Fibroblast of pulmonary artery (primary cell): ENCODE data around the gene POPDC2.

Experiments
- DNase-seq: peaks from one replicate; pipeline ENCODE4 v3.0.0-alpha.2; 2010; ENCODE audit warnings: low read depth
- H3K4me3 ChIP-seq: replicated peaks from 2 replicates; pipeline ENCODE4 v1.5.1; 2011; ENCODE audit warnings: low read depth, mild to moderate bottlenecking, control low read depth, low read length, moderate library complexity
- TF ChIP-seq, protein P1 (sequence below): IDR thresholded peaks from 2 replicates; pipeline ENCODE4 v1.5.1; 2011; ENCODE audit warnings: mild to moderate bottlenecking, control low read depth, low read length, inconsistent platforms; ENCODE audit errors: missing control alignments

Gene POPDC2

DNA sequence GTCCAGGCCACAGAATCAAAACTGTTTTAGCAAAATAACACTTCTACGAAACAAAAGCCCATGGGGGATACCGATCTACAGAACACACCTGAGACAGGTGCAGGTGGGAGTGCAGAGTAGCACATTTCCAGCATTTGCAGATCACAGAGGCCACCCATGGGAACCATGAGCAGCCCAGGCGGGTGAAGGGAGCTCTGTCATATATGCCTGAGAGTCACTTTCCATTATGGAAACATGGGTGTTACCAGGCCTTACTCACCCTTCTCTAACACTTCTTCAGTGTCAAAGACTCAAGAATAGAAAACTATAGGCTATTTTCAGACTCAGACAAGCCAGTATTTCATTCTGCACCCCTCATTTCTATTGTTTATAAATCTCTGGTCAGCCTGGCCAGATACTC lies 59.2 kb downstream of the POPDC2 start:
- TF ChIP-seq, protein P1, sequence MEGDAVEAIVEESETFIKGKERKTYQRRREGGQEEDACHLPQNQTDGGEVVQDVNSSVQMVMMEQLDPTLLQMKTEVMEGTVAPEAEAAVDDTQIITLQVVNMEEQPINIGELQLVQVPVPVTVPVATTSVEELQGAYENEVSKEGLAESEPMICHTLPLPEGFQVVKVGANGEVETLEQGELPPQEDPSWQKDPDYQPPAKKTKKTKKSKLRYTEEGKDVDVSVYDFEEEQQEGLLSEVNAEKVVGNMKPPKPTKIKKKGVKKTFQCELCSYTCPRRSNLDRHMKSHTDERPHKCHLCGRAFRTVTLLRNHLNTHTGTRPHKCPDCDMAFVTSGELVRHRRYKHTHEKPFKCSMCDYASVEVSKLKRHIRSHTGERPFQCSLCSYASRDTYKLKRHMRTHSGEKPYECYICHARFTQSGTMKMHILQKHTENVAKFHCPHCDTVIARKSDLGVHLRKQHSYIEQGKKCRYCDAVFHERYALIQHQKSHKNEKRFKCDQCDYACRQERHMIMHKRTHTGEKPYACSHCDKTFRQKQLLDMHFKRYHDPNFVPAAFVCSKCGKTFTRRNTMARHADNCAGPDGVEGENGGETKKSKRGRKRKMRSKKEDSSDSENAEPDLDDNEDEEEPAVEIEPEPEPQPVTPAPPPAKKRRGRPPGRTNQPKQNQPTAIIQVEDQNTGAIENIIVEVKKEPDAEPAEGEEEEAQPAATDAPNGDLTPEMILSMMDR, result no peak
- no peak overlapping the region for H3K4me3 ChIP-seq
- no peak for DNase-seq

DNA sequence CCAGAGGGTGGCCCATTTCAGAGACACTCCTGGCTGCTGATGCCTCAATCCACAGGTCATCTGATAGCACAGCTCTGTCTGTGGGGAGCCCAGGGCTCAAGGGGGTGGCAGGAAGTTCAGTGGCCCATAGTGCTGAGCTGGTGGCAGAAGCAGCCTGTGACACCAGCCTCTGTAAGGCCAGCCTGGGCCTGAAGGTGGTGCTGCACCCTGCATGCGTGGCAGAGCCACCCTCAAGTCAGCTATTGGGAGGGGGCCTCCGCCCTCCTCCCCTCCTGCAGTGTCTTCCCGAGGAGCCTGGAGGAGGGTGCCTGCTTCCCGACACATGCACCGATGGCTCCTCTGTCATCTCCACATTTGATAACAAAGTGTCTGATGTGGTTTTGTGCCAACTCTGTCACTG lies 59.7 kb downstream of the POPDC2 start:
- no peak overlapping the region for H3K4me3 ChIP-seq
- TF ChIP-seq, protein P1, result peak; percentile 21
- no peak for DNase-seq

DNA sequence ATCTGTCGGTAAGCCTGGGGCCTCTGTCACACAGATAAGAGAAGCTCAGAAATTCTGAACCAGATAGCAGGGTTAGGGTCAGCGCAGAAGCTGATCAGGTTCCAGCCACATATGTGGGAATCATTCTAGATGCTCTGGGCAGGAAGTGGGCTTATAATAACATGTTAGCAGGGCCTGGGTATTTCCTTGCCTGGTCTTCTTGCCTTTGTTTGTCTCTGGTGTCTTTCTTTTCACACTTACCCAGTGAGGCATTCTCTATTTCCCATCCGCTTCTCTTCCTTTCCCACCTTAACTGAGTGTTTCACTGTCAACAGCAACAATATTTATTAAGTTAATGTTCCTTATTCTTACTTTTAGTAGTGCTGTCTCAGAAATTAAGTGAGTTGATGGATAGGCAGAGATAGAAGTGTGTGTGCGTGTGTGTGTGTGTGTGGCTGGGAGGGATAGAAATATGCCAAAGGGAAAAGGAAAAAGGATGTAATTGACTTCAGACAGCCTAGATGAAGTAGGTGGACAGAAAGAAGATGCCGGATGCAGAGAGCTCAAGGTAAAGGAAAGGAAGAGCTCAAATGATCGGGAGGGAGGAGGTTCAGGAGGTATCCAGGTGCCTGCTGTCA lies 60.7 kb downstream of the POPDC2 start:
- TF ChIP-seq, protein P1, result no peak
- no peak overlapping the region for H3K4me3 ChIP-seq
- DNase-seq, result no peak

DNA sequence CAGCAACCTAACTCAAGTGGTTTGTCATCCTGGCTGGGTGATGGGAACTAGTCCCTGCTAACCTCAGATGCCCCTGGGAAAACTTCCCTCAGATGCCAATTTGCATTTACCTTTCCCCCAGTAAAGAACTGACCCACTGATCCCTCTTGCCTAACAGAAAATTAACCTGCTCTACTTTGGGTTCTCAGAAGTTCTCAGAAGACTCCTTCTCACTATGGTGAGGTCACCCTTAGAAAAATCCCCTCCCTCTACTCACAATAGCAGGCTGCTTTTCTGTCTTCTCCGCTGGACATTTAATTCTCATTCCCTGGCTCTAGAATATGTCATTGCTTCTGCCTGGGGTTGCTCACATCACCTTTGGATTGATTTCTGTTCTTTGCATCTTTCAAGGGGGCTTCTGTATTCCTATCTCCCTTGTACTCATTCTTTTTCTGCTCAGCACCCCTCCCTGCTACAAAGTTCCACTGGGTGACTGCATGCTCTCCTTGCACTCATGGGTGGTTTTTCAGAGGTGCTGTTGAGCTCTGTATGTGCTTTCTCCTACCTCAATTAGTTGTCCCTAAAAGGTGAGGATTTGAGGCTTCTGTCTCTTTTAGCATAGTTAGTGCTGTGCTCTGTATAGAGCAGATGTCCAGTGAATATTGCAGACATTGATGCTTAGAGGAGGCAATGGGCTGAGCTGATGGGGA lies 61.8 kb downstream of the POPDC2 start:
- H3K4me3 ChIP-seq, result no peak overlapping the region
- TF ChIP-seq, protein P1, result no peak
- no peak for DNase-seq

DNA sequence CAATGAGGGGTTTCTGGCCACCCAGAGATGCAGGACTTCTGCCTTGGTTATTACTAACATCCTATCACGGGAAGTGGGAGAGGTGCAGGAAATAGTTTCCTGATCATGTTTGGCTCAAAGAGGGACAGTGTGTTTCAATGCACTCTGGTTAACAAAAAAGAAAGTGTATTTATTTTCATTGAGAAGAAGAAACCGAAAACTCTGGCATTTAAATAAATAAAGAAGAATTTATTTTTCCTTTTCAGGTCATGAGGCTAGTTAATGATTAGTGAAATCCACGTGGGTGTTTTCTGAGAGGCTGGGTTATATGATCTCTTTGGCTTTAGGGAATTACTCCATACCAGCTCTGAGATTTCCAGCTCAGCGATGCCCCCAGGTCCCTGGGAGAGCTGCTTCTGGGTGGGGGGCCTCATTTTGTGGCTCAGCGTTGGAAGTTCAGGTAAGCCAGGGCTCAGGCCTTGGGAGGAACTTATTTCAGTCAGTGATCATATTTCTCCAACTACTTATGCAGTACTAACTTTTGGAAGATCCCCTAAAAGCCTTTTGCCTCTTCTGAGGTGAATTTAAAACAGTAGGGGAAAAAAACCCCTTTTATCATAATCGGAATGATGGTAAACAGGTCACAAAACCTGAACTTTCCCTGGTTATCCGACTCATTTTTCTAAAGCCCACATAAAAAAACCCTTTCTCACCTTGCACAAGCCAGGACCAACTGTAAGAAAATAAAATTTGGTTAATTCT lies 62.7 kb downstream of the POPDC2 start, which contains the start of gene PLA1A:
Gene PLA1A (plus strand): TSS at position 338 of the 741 bp plus-strand sequence. CDS start 29 bp downstream, at position 367.
- TF ChIP-seq, protein P1, result no peak
- no peak within 1 kb of the TSS for H3K4me3 ChIP-seq
- peak; percentile 36 for DNase-seq

DNA sequence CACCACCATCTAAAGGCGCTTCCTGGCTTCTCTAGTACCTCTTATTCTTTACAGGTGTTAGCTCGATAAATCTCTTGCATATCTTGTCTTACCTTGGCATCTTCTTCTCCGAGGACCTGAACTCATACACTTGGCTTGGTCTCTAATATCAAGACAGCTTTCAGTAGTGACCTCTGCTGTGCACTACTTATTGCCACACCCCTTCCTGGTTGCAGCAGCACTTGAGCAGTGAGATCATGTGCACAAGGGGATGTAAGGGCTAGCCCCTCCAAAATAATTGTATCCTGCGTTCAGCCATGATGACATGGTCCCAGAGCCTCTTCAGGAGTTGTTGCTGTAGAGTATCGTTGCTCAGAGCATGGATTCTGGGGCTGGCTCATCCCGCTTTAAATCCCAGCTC lies 64.0 kb downstream of the POPDC2 start:
- no peak overlapping the region for H3K4me3 ChIP-seq
- DNase-seq, result no peak
- TF ChIP-seq, protein P1, result no peak
